A673 (cell line): ENCODE results near the gene NECAB2.
"Not testable (repeated sequence)": the region's sequence is repeated elsewhere in the genome, so short reads cannot be mapped to it uniquely, and the experiment has no call there.

Experiments
- CTCF ChIP-seq: fragments of 300-800, 200-600 bp; sonication (generic); conservative IDR thresholded peaks from 2 replicates; pipeline ENCODE4 v1.5.1; 2017; ENCODE audit warnings: low read depth, mild to moderate bottlenecking, antibody characterized with exemption, low read length, moderate library complexity, mixed read lengths
- EZH2 ChIP-seq: fragments of 200-600 bp; sonication (generic); IDR thresholded peaks from 2 replicates; pipeline ENCODE4 v1.6.1; 2017; ENCODE audit warnings: borderline replicate concordance, low read depth, mild to moderate bottlenecking, mixed read lengths, antibody characterized with exemption, low read length; ENCODE audit not compliant: poor library complexity, severe bottlenecking

GRCh38 chr16:83950862-83951399, 17.1 kb upstream of the NECAB2 start:
- not testable (repeated sequence) for TF ChIP-seq CTCF, EZH2
